Heart left ventricle (tissue), 16 donors: Measurements from ENCODE around the gene FZR1. TPM values are rescaled to one million over a fixed set of nuclear protein-coding genes. Genes with fewer than 3 reads are reported as not detected.

Experiments
- ATAC-seq, 4 donors: fragments of 200-7000 bp; cut with Tn5 transposase; one replicate each; pipeline ENCODE4 v1.9.1; 2020 to 2022; ENCODE audit warnings: moderate library complexity in 4 of 4, mild to moderate bottlenecking in 3 of 4, moderate number of reproducible peaks in 1 of 4
- DNase-seq, 5 donors: peaks; one replicate each; pipeline ENCODE4 v3.0.0-alpha.2; 2020
- H3K27ac ChIP-seq, 12 donors: fragments of 200-600 bp; sonication (generic) in 4 of 12; one replicate each; pipeline versions ENCODE4 v1.5.0 to v1.8.0; 2016 to 2022; ENCODE audit warnings: mild to moderate bottlenecking in 2 of 12
- H3K27me3 ChIP-seq, 9 donors: fragments of 200-600 bp; sonication (generic) in 2 of 9; one replicate each; pipeline versions ENCODE4 v1.5.1 to v1.8.0; 2016 to 2022; ENCODE audit warnings: mild to moderate bottlenecking in 3 of 9
- H3K36me3 ChIP-seq, 9 donors: fragments of 200-600 bp; sonication (generic) in 2 of 9; one replicate each; pipeline versions ENCODE4 v1.5.0 to v1.8.0; 2018 to 2022; ENCODE audit warnings: mild to moderate bottlenecking in 2 of 9
- H3K4me1 ChIP-seq, 12 donors: fragments of 200-600 bp; sonication (generic) in 4 of 12; one replicate each; pipeline versions ENCODE4 v1.5.0 to v1.8.0; 2016 to 2022; ENCODE audit warnings: mild to moderate bottlenecking in 3 of 12
- H3K4me3 ChIP-seq, 12 donors: fragments of 200-600 bp; sonication (generic) in 4 of 12; one replicate each; pipeline versions ENCODE4 v1.5.0 to v1.8.0; 2017 to 2022; ENCODE audit warnings: mild to moderate bottlenecking in 9 of 12, moderate library complexity in 4 of 12
- H3K9me3 ChIP-seq, 12 donors: fragments of 200-600 bp; sonication (generic) in 4 of 12; one replicate each; pipeline versions ENCODE4 v1.5.0 to v1.8.0; 2016 to 2022; ENCODE audit warnings: mild to moderate bottlenecking in 1 of 12
- POLR2A ChIP-seq, 2 donors: fragments of 450-650 bp; IDR thresholded peaks; one replicate each; pipeline ENCODE4 v1.6.1; 2017; ENCODE audit warnings: antibody characterized with exemption in 2 of 2, mild to moderate bottlenecking in 2 of 2, moderate library complexity in 2 of 2
- WGBS, 4 donors: extraction: QIAGEN DNeasy Blood & Tissue Kit in 2 of 4; methylation state at CpG; one replicate each; pipeline versions ENCODE4 v1.1.5 to v1.1.7; 2013 to 2018; 5-methylcytosine and 5-hydroxymethylcytosine counted together
- intact Hi-C, 10 donors: fragments of 100-400 bp; cut with DNase I; formaldehyde crosslinking; loops; one replicate each; pipeline versions ENCODE4 v1.11.1 to v1.14.2; 2022
- polyA plus RNA-seq, 2 donors: library from polyadenylated mRNA; stranded (reverse); fragments of 200-250 nt; gene quantifications; one replicate each; pipeline ENCODE4 v1.2.3, GENCODE V29; 2013
- total RNA-seq, 9 donors: library from RNA; depleted of rRNA in 2 of 9; stranded (reverse); fragments of >200 nt in 2 of 9; fragmentation: NEBNext Ultra II Directional in 3 of 9; extraction: Animal tissue kit (Norgen Biotek cat#: 25700) in 3 of 9; gene quantifications; one replicate each; pipeline versions ENCODE4 v1.1.0 to v1.2.4, GENCODE V29; 2016 to 2023
- TF ChIP-seq, protein P1 (sequence below), 12 donors: fragments of 200-600 bp; sonication (generic) in 4 of 12; IDR thresholded peaks; one replicate each; pipeline versions ENCODE4 v1.5.0 to v1.8.0; 2018 to 2022; ENCODE audit warnings: antibody characterized with exemption in 12 of 12, mild to moderate bottlenecking in 5 of 12
- donor health status: ischemic (EF 13 %, LVEDD 7.1; RV severe dilation, severe dysfunction).
- donor health status: healthy with polysubstance abuse.
- donor health status: DM: no; HTN: yes; CAD: no.
- donor health status: DM: no; HTN: no; CAD: no.
- donor health status: ischemic (EF 25% LVEDD 6.9; RV normal size, moderate dysfunction).
- donor health status: ischemic (EF 25% LVEDD 5.7; RV mildly dilated, moderate dysfunction).
- donor health status: healthy.
- donor health status: DM: yes; HTN: yes; CAD: no.
- donor health status: ischemic (EF 35%, LVEDD 5.7; RV mildly dilated, moderate dysfunction).
- donor health status: nonischemic (EF 11% LVEDD 7.7; RV severe dilation, severe dysfunction).
- donor health status: DM: yes; HTN: yes; CAD: no.
- donor health status: PGD.
- donor health status: ischemic (EF 29% LVEDD 5.4; RV normal size, mild dysfunction).
- donor health status: nonischemic (EF 23%, LVEDD 6.1; RV moderate dilation, normal function).

Gene FZR1
- total and polyA plus RNA-seq, 11 donors = 13.9 to 41.0 (median 23.5) TPM

DNA sequence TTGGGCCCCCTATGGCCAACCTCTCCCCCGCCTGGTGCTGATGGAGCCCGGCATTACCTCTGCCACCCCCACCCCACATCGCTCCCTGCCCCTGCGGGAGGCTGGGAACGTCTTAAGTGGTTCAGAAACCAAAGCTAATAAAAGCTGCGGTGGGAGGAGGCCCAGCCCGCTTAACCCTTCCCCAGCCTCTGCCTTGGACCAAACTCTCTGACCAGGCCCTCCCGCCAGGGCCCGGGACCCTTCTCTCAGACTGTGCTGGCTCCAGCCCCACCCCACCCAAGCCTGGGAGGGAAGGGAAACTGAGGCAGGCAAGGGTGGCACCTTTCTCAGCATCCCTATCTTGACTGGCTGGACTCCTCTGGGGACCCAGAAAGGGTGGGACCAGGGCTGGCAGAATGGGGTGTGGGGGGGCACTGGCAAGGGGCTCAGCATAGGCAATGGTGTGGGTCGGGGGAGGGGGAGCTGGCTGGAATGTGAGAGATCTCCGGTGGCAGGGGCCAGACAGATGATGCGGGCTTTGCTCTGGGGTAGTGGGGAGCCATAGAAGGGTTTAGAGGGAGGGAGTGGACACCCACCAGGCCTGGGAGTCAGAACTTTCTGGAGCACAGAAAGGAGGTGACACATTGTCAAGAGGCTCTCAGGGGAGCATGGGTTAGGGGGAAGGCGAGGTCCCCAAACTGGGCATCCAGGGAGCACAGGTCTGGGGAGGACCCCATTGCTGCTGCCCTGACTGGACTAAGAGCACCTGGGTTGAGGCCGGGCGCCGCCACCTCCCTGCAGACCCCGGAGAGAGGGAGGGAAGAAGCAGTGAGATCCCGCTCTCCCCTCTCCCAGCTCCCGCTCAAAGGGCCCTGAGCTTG is 47.7 kb upstream of the FZR1 start:
- ATAC-seq = peak in 3 of 4 donors; percentile 11 to 41 (median 14)
- H3K27me3 ChIP-seq = no peaks in the 10 kb centered on the region
- no peak for TF ChIP-seq POLR2A (IDR thresholded peaks at IDR 0.05)
- TF ChIP-seq, protein P1, sequence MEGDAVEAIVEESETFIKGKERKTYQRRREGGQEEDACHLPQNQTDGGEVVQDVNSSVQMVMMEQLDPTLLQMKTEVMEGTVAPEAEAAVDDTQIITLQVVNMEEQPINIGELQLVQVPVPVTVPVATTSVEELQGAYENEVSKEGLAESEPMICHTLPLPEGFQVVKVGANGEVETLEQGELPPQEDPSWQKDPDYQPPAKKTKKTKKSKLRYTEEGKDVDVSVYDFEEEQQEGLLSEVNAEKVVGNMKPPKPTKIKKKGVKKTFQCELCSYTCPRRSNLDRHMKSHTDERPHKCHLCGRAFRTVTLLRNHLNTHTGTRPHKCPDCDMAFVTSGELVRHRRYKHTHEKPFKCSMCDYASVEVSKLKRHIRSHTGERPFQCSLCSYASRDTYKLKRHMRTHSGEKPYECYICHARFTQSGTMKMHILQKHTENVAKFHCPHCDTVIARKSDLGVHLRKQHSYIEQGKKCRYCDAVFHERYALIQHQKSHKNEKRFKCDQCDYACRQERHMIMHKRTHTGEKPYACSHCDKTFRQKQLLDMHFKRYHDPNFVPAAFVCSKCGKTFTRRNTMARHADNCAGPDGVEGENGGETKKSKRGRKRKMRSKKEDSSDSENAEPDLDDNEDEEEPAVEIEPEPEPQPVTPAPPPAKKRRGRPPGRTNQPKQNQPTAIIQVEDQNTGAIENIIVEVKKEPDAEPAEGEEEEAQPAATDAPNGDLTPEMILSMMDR (IDR thresholded peaks at IDR 0.05) = no peak
- DNase-seq = peak in 1 of 5 donors; percentile 54
- peak overlapping the region; percentile 60 to 96 (median 84) for H3K27ac ChIP-seq
- intact Hi-C loops = no loop called here
- H3K4me3 ChIP-seq = peak overlapping the region in 4 of 12 donors; percentile 16 to 33 (median 22)
- peaks cover 0 to 63% (median 49%) of the 10 kb centered on the region in 9 donors for H3K36me3 ChIP-seq
- H3K9me3 ChIP-seq = no peaks in the 10 kb centered on the region
- H3K4me1 ChIP-seq = peaks cover 4 to 46% (median 36%) of the 10 kb centered on the region in 12 donors
- 25 to 44% (median 38%) methylated on average over 14 to 19 of the region's 19 CpGs for WGBS, 4 donors

DNA sequence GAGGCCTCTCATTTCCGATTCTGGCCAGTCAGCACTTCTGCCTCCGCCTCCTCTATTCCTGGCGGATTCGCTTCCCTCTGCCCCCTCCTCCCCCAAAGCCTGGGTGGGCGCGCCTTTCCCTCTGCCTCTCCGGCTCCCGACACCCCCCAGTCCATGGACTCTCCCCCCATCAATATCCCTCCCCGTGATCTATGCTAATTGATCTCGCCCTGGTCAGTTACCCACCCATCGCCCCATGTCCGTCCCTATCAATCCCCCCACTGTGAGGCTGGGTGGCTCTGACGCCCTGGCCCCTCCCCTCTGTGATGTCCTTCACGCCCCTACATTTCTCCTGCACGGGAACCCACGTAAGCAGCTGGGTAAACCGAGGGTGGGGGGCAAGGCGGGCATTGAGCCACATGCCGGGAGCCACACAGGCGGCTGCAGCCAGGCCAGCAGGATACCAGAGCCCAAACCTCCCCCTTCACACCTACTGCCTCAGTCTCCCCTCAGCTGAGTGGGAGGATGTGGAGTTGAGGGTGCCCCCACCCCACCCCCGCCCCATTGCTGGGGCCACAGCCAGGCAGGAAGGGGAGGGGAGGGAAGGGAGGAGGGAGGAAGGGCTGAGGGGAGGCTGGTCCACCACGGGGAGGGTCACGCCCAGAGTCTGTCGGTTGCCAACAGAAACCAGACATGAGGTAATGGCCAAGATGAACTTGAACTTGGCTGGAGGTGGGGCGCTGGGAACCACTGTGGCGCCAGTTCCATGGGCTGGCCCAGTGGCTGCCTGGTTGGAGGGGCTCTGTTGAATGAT is 46.8 kb upstream of the FZR1 start:
- 17 to 29% (median 19%) methylated on average over 24 to 26 of the region's 26 CpGs for WGBS, 4 donors
- ATAC-seq (peak; percentile 87 to 91 (median 88)), DNase-seq (peak; percentile 86 to 95 (median 92))
- H3K4me1 ChIP-seq = peaks cover 4 to 54% (median 36%) of the 10 kb centered on the region in 12 donors
- TF ChIP-seq POLR2A (IDR thresholded peaks at IDR 0.05) = peak in 1 of 2 donors; percentile 3
- TF ChIP-seq, protein P1 (IDR thresholded peaks at IDR 0.05) = no peak
- intact Hi-C loops = no loop called here
- no peaks in the 10 kb centered on the region for H3K9me3 ChIP-seq
- peak overlapping the region in 6 of 12 donors; percentile 4 to 33 (median 22) for H3K4me3 ChIP-seq
- peak overlapping the region; percentile 60 to 96 (median 84) for H3K27ac ChIP-seq
- H3K36me3 ChIP-seq = peaks cover 0 to 61% (median 49%) of the 10 kb centered on the region in 9 donors
- H3K27me3 ChIP-seq = no peaks in the 10 kb centered on the region

DNA sequence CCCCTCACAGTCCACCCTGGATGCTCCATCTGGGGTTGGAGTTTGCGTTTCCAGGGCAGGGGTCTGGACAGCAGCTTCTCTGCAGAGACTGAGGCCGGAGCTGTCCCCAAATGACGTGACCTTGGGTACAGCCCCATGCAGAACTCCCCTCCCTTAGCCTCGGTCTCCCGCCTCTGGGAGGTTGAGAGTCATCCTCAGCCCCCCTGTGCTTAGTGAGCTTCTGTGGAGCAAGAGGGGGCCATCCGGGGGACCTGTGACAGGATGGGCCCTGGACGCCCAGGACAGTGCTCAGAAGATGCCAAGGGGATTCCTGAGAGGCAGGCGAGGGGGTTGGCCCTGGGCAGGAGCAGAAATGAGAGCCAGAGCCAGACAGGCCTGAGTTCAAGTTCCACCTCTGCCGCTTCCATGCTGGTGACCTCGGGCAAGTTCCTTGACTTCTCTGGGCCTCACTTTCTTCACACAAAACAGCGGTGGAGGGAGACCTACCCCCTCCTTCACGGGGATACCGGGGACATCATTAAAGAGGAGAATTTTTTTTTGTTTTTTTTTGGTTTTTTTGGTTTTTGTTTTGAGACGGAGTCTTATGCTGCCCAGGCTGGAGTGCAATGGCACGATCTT is 46.0 kb upstream of the FZR1 start:
- peak in 2 of 4 donors; percentile 0 to 8 for ATAC-seq
- no peak for DNase-seq
- H3K9me3 ChIP-seq = no peaks in the 10 kb centered on the region
- H3K27ac ChIP-seq = peak overlapping the region; percentile 35 to 96 (median 84)
- WGBS, 4 donors = 66 to 75% (median 73%) methylated on average over 9 to 15 of the region's 15 CpGs
- intact Hi-C loops = no loop called here
- no peaks in the 10 kb centered on the region for H3K27me3 ChIP-seq
- peaks cover 0 to 53% (median 41%) of the 10 kb centered on the region in 9 donors for H3K36me3 ChIP-seq
- peaks cover 4 to 60% (median 36%) of the 10 kb centered on the region in 12 donors for H3K4me1 ChIP-seq
- H3K4me3 ChIP-seq = peak overlapping the region in 1 of 12 donors; percentile 30
- TF ChIP-seq POLR2A (IDR thresholded peaks at IDR 0.05) = no peak
- TF ChIP-seq, protein P1 (IDR thresholded peaks at IDR 0.05) = no peak
